ENCODE results near the gene HAUS8. TPM values are rescaled to one million over a fixed set of nuclear protein-coding genes. Genes with fewer than 3 reads are reported as not detected.

Gene HAUS8
- total and polyA plus RNA-seq, 12 donors = 2.0 to 10.2 (median 4.9) TPM

DNA sequence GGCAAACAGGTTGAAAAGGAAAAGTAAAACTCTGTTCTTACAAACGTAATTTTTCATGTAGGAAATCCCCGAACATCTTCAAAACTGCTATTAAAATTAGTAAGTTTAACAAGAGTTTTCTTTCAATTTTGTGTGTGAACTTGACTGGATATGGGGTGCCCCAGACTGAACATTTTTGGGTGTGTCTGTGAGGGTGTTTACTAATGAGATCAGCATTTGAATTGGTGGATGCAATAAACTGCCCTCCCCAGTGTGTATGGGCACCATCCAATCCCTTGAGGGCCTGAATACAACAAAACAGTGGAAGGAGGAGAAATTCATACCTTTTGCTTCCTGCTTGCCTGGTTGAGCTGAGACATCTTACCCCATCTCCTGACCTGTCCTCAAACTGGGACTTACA, 11.8 kb downstream of the HAUS8 start:
- Histone ChIP-seq H3K4me3 (no peak overlapping the region), H3K9me3 (peaks cover 0 to 25% (median 8%) of the 10 kb centered on the region in 11 donors), H3K27me3 (no peaks in the 10 kb centered on the region), H3K36me3 (peaks cover 0 to 36% (median 12%) of the 10 kb centered on the region in 9 donors), H3K27ac (no peak overlapping the region), H3K4me1 (peaks cover 0 to 19% (median 3%) of the 10 kb centered on the region in 9 donors)
- ATAC-seq (no peak), DNase-seq (no peak)
- TF ChIP-seq CTCF (IDR thresholded peaks at IDR 0.05) = no peak
- 92% methylated on average over 2 of the region's 2 CpGs for WGBS, 2 donors
- intact Hi-C loops (cut with DNase I) = loop anchor here in 1 of 10 donors (10.0 kb wide), 1 partner anchor 111 kb away; no protein-coding TSS in a partner anchor

- peaks cover 0 to 37% (median 15%) of the 10 kb centered on the region in 11 donors for H3K9me3 ChIP-seq
- DNase-seq = no peak
- intact Hi-C loops (cut with DNase I) = loop anchor here in 1 of 10 donors (10.0 kb wide), 1 partner anchor 113 kb away; no protein-coding TSS in a partner anchor
- H3K4me3 ChIP-seq = no peak overlapping the region
- H3K27ac ChIP-seq = no peak overlapping the region
- H3K4me1 ChIP-seq = peaks cover 0 to 9% (median 0%) of the 10 kb centered on the region in 9 donors
- WGBS, 2 donors = 87 to 98% methylated on average over 7 of the region's 7 CpGs
- no peaks in the 10 kb centered on the region for H3K27me3 ChIP-seq
- TF ChIP-seq CTCF (IDR thresholded peaks at IDR 0.05) = no peak
- ATAC-seq = no peak
- H3K36me3 ChIP-seq = peaks cover 0 to 45% (median 17%) of the 10 kb centered on the region in 9 donors
Measured at GRCh38 chr19:17061691-17062090, 13.6 kb downstream of the HAUS8 start.

DNA sequence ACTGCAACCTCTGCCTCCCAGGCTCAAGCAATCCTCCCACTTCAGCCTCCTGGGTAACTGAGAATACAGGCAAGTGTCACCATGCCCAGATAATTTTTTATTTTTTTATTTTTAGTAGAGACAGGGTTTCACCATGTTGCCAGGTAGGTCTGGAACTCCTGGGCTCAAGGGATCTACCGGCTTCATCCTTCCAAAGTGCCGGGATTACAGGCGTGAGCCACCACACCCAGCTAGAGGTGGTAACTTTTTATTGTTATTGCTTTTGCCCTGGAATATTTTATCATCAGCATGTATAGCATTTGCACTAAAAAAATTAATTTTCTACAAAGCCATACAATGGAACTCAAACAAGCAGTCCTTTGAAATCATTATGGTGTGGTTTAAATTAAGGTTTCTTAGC, 14.0 kb downstream of the HAUS8 start:
- intact Hi-C loops (cut with DNase I) = loop anchor here in 1 of 10 donors (10.0 kb wide), 1 partner anchor 114 kb away; no protein-coding TSS in a partner anchor
- H3K27me3 ChIP-seq = no peaks in the 10 kb centered on the region
- no peak overlapping the region for H3K4me3 ChIP-seq
- ATAC-seq (no peak), DNase-seq (no peak)
- H3K9me3 ChIP-seq = peaks cover 0 to 37% (median 15%) of the 10 kb centered on the region in 11 donors
- TF ChIP-seq CTCF (IDR thresholded peaks at IDR 0.05) = no peak
- H3K4me1 ChIP-seq = peaks cover 0 to 9% (median 0%) of the 10 kb centered on the region in 9 donors
- 98 to 99% methylated on average over 3 of the region's 3 CpGs for WGBS, 2 donors
- peaks cover 0 to 47% (median 17%) of the 10 kb centered on the region in 9 donors for H3K36me3 ChIP-seq
- peak overlapping the region in 1 of 10 donors; percentile 17 for H3K27ac ChIP-seq

DNA sequence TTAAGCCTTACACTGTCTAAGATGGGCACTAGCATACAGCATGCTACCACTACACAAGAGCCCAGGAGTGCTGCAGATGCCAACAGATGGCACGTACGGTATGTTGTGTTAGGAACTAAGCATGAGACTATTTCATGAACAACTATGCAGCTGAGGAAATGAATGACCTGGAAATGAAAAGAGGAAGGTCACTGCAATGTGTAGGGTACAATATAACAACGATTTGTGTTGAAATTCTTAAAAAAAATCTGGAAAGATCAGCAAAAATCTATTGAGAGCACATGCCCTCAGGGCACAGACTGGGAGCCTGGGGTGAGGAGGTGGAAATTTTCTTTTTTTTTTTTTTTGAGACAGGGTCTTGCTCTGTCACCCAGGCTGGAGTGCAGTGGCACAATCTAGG, 14.4 kb downstream of the HAUS8 start:
- no peak for TF ChIP-seq CTCF (IDR thresholded peaks at IDR 0.05)
- Histone ChIP-seq H3K9me3 (peaks cover 0 to 37% (median 15%) of the 10 kb centered on the region in 11 donors), H3K27me3 (no peaks in the 10 kb centered on the region), H3K4me1 (peaks cover 0 to 9% (median 0%) of the 10 kb centered on the region in 9 donors), H3K27ac (peak overlapping the region in 1 of 10 donors; percentile 17), H3K36me3 (peaks cover 0 to 50% (median 17%) of the 10 kb centered on the region in 9 donors), H3K4me3 (no peak overlapping the region)
- peak in 1 of 8 donors; percentile 37 for ATAC-seq
- intact Hi-C loops (cut with DNase I) = loop anchor here in 1 of 10 donors (10.0 kb wide), 1 partner anchor 114 kb away; no protein-coding TSS in a partner anchor
- 90% methylated on average over 3 of the region's 3 CpGs for WGBS, 2 donors
- DNase-seq = no peak
